Neural cell (in vitro differentiated cells): ENCODE results near the gene HEATR3. TPM values are rescaled to one million over a fixed set of nuclear protein-coding genes. Genes with fewer than 3 reads are reported as not detected.

Experiments used
- H2AFZ ChIP-seq: fragments of 200-600, 300-800 bp; sonication (generic), shearing (Covaris generic); 2 replicates; pipeline ENCODE4 v1.6.0; 2014; ENCODE audit warnings: low read depth, mild to moderate bottlenecking, antibody characterized with exemption, low read length, moderate library complexity
- H3F3A ChIP-seq: fragments of 200-600 bp; shearing (Covaris generic); 2 replicates; pipeline ENCODE4 v1.6.1; 2016; ENCODE audit warnings: mild to moderate bottlenecking, moderate library complexity, mixed read lengths, antibody characterized with exemption, low read length; ENCODE audit not compliant: insufficient read depth, poor library complexity, severe bottlenecking
- H3K27ac ChIP-seq: fragments of 200-600, 300-800 bp; sonication (generic), shearing (Covaris generic); 2 replicates; pipeline ENCODE4 v1.5.1; 2014; ENCODE audit warnings: mild to moderate bottlenecking, low read length, moderate library complexity
- H3K27me3 ChIP-seq: fragments of 300-800, 200-600 bp; sonication (generic), shearing (Covaris generic); 2 replicates; pipeline ENCODE4 v1.6.0; 2014; ENCODE audit warnings: mild to moderate bottlenecking, low read depth, low read length, moderate library complexity; ENCODE audit not compliant: insufficient read depth
- H3K36me3 ChIP-seq: fragments of 300-800, 200-600 bp; sonication (generic), shearing (Covaris generic); 2 replicates; pipeline ENCODE4 v1.5.1; 2014; ENCODE audit warnings: mild to moderate bottlenecking, antibody characterized with exemption, low read length, moderate library complexity; ENCODE audit not compliant: insufficient read depth
- H3K4me2 ChIP-seq: fragments of 300-800, 200-600 bp; sonication (generic), shearing (Covaris generic); 2 replicates; pipeline ENCODE4 v1.6.0; 2014; ENCODE audit warnings: mild to moderate bottlenecking, low read length
- H3K4me3 ChIP-seq: fragments of 300-800, 200-600 bp; sonication (generic), shearing (Covaris generic); 2 replicates; pipeline ENCODE4 v1.5.1; 2014; ENCODE audit warnings: mild to moderate bottlenecking, low read length, moderate library complexity
- H3K79me2 ChIP-seq: fragments of 200-600 bp; shearing (Covaris generic); replicated peaks from 2 replicates; pipeline ENCODE4 v1.6.0; 2014; ENCODE audit warnings: mild to moderate bottlenecking, low read length, moderate library complexity; ENCODE audit not compliant: insufficient read depth
- H3K9ac ChIP-seq: fragments of 300-800, 200-600 bp; sonication (generic), shearing (Covaris generic); 2 replicates; pipeline ENCODE4 v1.6.1; 2016; ENCODE audit warnings: mild to moderate bottlenecking, low read length, mixed read lengths
- H3K9me2 ChIP-seq: fragments of 200-600 bp; shearing (Covaris generic); 2 replicates; pipeline ENCODE4 v1.6.1; 2016; ENCODE audit warnings: mild to moderate bottlenecking, low read length, mixed read lengths; ENCODE audit not compliant: insufficient read depth
- H3K9me3 ChIP-seq: fragments of 200-600, 300-800 bp; sonication (generic), shearing (Covaris generic); 2 replicates; pipeline ENCODE4 v1.6.1; 2016; ENCODE audit warnings: mild to moderate bottlenecking, mixed run types, low read length, moderate library complexity, mixed read lengths
- H4K20me1 ChIP-seq: fragments of 200-600 bp; shearing (Covaris generic); 2 replicates; pipeline ENCODE4 v1.6.1; 2016; ENCODE audit warnings: mild to moderate bottlenecking, mixed run types; ENCODE audit not compliant: insufficient read depth
- CTCF ChIP-seq: fragments of 450-650 bp; IDR thresholded peaks from 2 replicates; pipeline ENCODE4 v1.5.1; 2014; ENCODE audit warnings: antibody characterized with exemption, mild to moderate bottlenecking, moderate library complexity; ENCODE audit not compliant: poor library complexity, severe bottlenecking
- EP300 ChIP-seq: fragments of 450-650 bp; conservative IDR thresholded peaks from 2 replicates; pipeline ENCODE4 v1.6.1; 2014; ENCODE audit warnings: antibody characterized with exemption, mild to moderate bottlenecking, moderate library complexity; ENCODE audit not compliant: poor library complexity, severe bottlenecking
- EZH2 ChIP-seq: fragments of 200-600, 300-800 bp; shearing (Covaris generic), sonication (generic); IDR thresholded peaks from 2 replicates; pipeline ENCODE4 v1.6.1; 2014; ENCODE audit warnings: antibody characterized with exemption, low read length, borderline replicate concordance, mild to moderate bottlenecking; ENCODE audit not compliant: insufficient read depth, poor library complexity, severe bottlenecking
- MXI1 ChIP-seq: fragments of 450-650 bp; conservative IDR thresholded peaks from 2 replicates; pipeline ENCODE4 v1.6.1; 2014; ENCODE audit warnings: antibody characterized with exemption, mild to moderate bottlenecking; ENCODE audit not compliant: poor library complexity, severe bottlenecking
- POLR2AphosphoS5 ChIP-seq: IDR thresholded peaks from 2 replicates; pipeline ENCODE4 v1.6.1; 2012
- RAD21 ChIP-seq: fragments of 450-650 bp; conservative IDR thresholded peaks from 2 replicates; pipeline ENCODE4 v1.6.1; 2014; ENCODE audit warnings: antibody characterized with exemption, mild to moderate bottlenecking, moderate library complexity
- REST ChIP-seq: IDR thresholded peaks from 2 replicates; pipeline ENCODE4 v1.6.1; 2012; ENCODE audit warnings: borderline replicate concordance
- SMC3 ChIP-seq: fragments of 450-650 bp; conservative IDR thresholded peaks from 2 replicates; pipeline ENCODE4 v1.6.1; 2014; ENCODE audit warnings: antibody characterized with exemption, mild to moderate bottlenecking, moderate library complexity; ENCODE audit not compliant: poor library complexity
- TAF1 ChIP-seq: IDR thresholded peaks from 2 replicates; pipeline ENCODE4 v1.6.1; 2012; ENCODE audit warnings: low read depth
- polyA plus RNA-seq: library from polyadenylated mRNA; depleted of rRNA; stranded (reverse); fragments of >200 nt; gene quantifications from 2 replicates; pipeline ENCODE4 v1.2.3, GENCODE V29; 2014

HEATR3 gene
- polyA plus RNA-seq, 1 donor from 2014 or later = 50.5 TPM

- Histone ChIP-seq H3K27me3 (no peaks in the 10 kb centered on the region), H3K9me3 (no peaks in the 10 kb centered on the region), H3F3A (no peaks in the 10 kb centered on the region), H3K4me2 (peak within 1 kb of the TSS; percentile 95), H3K27ac (peak within 1 kb of the TSS; percentile 83), H3K36me3 (no peaks in the 10 kb centered on the region), H3K4me3 (peak within 1 kb of the TSS; percentile 99), H4K20me1 (peaks cover 6% of the 10 kb centered on the region), H3K9me2 (no peaks in the 10 kb centered on the region), H3K9ac (peak within 1 kb of the TSS; percentile 84), H3K79me2 (peaks cover 38% of the 10 kb centered on the region), H2AFZ (peak within 1 kb of the TSS; percentile 85)
- TF ChIP-seq POLR2AphosphoS5 (peak; percentile 78), REST (no peak), EZH2 (no peak), MXI1 (peak; percentile 85), SMC3 (peak; percentile 42), EP300 (peak; percentile 53), RAD21 (no peak), CTCF (peak; percentile 8), TAF1 (no peak)
Measured at GRCh38 chr16:50152807-50153595, 87.2 kb downstream of the HEATR3 start, which contains the start of gene TENT4B. TENT4B (plus strand) TSS chr16:50153306; CDS start chr16:50153622, 316 bp downstream.

- Histone ChIP-seq H2AFZ (peak overlapping the region; percentile 38), H3K4me2 (peak overlapping the region; percentile 95), H3K9ac (peak overlapping the region; percentile 78), H3K27ac (peak overlapping the region; percentile 28), H3K9me3 (no peaks in the 10 kb centered on the region), H3K27me3 (no peaks in the 10 kb centered on the region), H3K4me3 (peak overlapping the region; percentile 99), H3K79me2 (peaks cover 45% of the 10 kb centered on the region), H3K36me3 (no peaks in the 10 kb centered on the region), H3K9me2 (no peaks in the 10 kb centered on the region), H4K20me1 (peaks cover 6% of the 10 kb centered on the region), H3F3A (no peaks in the 10 kb centered on the region)
- TF ChIP-seq SMC3 (no peak), POLR2AphosphoS5 (peak; percentile 7), MXI1 (peak; percentile 35)
Measured at GRCh38 chr16:50153596-50154419, 88.0 kb downstream of the HEATR3 start.
